Fibroblast of lung (primary cell): ENCODE measurements around the gene PTDSS2. TPM values are rescaled to one million over a fixed set of nuclear protein-coding genes. Genes with fewer than 3 reads are reported as not detected.
"Not testable (repeated sequence)": the region's sequence is repeated elsewhere in the genome, so short reads cannot be mapped to it uniquely, and the experiment has no call there.

ENCODE experiments used
- DNase-seq, 2 donors: peaks; one replicate each; pipeline versions ENCODE4 v3.0.0 to v3.0.0-alpha.2; 2010; ENCODE audit warnings: low read depth in 2 of 2
- H2AFZ ChIP-seq: 2 replicates; pipeline ENCODE4 v1.5.1; 2012; ENCODE audit warnings: low read length, control low read depth, inconsistent platforms
- H3K27ac ChIP-seq: 2 replicates; pipeline ENCODE4 v1.5.1; 2011; ENCODE audit warnings: low read length, control low read depth; ENCODE audit not compliant: insufficient read depth
- H3K27me3 ChIP-seq: 2 replicates; pipeline ENCODE4 v1.5.1; 2011; ENCODE audit warnings: mild to moderate bottlenecking, low read length; ENCODE audit not compliant: control insufficient read depth, insufficient read depth
- H3K36me3 ChIP-seq: 2 replicates; pipeline ENCODE4 v1.5.1; 2011; ENCODE audit warnings: low read length; ENCODE audit not compliant: control insufficient read depth, insufficient read depth
- H3K4me1 ChIP-seq: 2 replicates; pipeline ENCODE4 v1.5.1; 2011; ENCODE audit warnings: low read length; ENCODE audit not compliant: control insufficient read depth, insufficient read depth; ENCODE audit errors: extremely low read depth
- H3K4me2 ChIP-seq: 2 replicates; pipeline ENCODE4 v1.5.1; 2011; ENCODE audit warnings: low read length, control low read depth; ENCODE audit not compliant: insufficient read depth; ENCODE audit errors: extremely low read depth
- H3K4me3 ChIP-seq, 4 experiments: fragments of 200-600 bp in 1 of 4; sonication (generic) in 1 of 4; replicated peaks in 1 of 4; 2 replicates each; pipeline ENCODE4 v1.5.1; 2011 to 2016; ENCODE audit warnings: low read length in 4 of 4, low read depth in 3 of 4, mild to moderate bottlenecking in 3 of 4, control low read depth in 2 of 4, inconsistent platforms in 1 of 4, mixed read lengths in 1 of 4; ENCODE audit not compliant: insufficient read depth in 1 of 4; ENCODE audit errors: control extremely low read depth in 1 of 4
- H3K79me2 ChIP-seq: 2 replicates; pipeline ENCODE4 v1.5.1; 2012; ENCODE audit warnings: mild to moderate bottlenecking, low read length, inconsistent platforms; ENCODE audit not compliant: control insufficient read depth, insufficient read depth
- H3K9ac ChIP-seq: 2 replicates; pipeline ENCODE4 v1.5.1; 2011; ENCODE audit warnings: mild to moderate bottlenecking, low read length, control low read depth; ENCODE audit not compliant: insufficient read depth
- H3K9me3 ChIP-seq: 2 replicates; pipeline ENCODE4 v1.5.1; 2012; ENCODE audit warnings: low read depth, low read length; ENCODE audit not compliant: control insufficient read depth, insufficient read depth
- H4K20me1 ChIP-seq: 2 replicates; pipeline ENCODE4 v1.5.1; 2011; ENCODE audit warnings: low read length; ENCODE audit not compliant: control insufficient read depth, insufficient read depth; ENCODE audit errors: extremely low read depth
- CTCF ChIP-seq, 2 donors: IDR thresholded peaks in 1 of 2; conservative IDR thresholded peaks in 1 of 2; 1 replicate in 1 of 2; 2 replicates in 1 of 2; pipeline ENCODE4 v1.5.1; 2011 to 2012; ENCODE audit warnings: low read length in 2 of 2, control low read depth in 1 of 2, inconsistent platforms in 1 of 2, low read depth in 1 of 2, mild to moderate bottlenecking in 1 of 2
- EZH2 ChIP-seq: IDR thresholded peaks from 2 replicates; pipeline ENCODE4 v1.5.1; 2012; ENCODE audit warnings: low read length, control low read depth, mild to moderate bottlenecking; ENCODE audit errors: missing control alignments
- polyA minus RNA-seq: library from RNA; depleted of rRNA, polyadenylated mRNA; stranded (reverse); fragments of >200 nt; gene quantifications from 2 replicates; pipeline ENCODE4 v1.2.3, GENCODE V29; 2011; ENCODE audit warnings: low replicate concordance
- polyA plus RNA-seq, 2 donors: library from polyadenylated mRNA; depleted of rRNA in 1 of 2; stranded (reverse) in 1 of 2; unstranded in 1 of 2; fragments of >200 nt; gene quantifications; 2 replicates each; pipeline ENCODE4 v1.2.1, GENCODE V29; 2011 to 2012; ENCODE audit warnings: missing spikeins in 1 of 2
- total RNA-seq: library from RNA; depleted of rRNA; stranded (reverse); fragments of >200 nt; gene quantifications from 2 replicates; pipeline ENCODE4 v1.2.1, GENCODE V29; 2014

Gene PTDSS2
- total RNA-seq (31.8 and 36.7 TPM in 2 replicates), polyA plus RNA-seq (17.4 and 18.1 TPM in 2 replicates), polyA minus RNA-seq (57.5 and 90.3 TPM in 2 replicates)
- polyA plus RNA-seq (2012) = 21.6 and 25.9 TPM in 2 replicates

- no peak for TF ChIP-seq CTCF (conservative IDR thresholded peaks at IDR 0.05 in 1 of 2, IDR thresholded peaks at IDR 0.05 in 1 of 2; ENCODE audit: low read depth in 1 of 2, low read length in 2 of 2)
- no peak for TF ChIP-seq EZH2
- Histone ChIP-seq H2AFZ (peak within 1 kb of the TSS; percentile 59), H3K4me3 (peak within 1 kb of the TSS; percentile 78 to 90 (median 86)), H3K36me3 (peaks cover 14% of the 10 kb centered on the region), H3K4me2 (peak within 1 kb of the TSS; percentile 97), H3K4me1 (peaks cover 2% of the 10 kb centered on the region), H3K27me3 (no peaks in the 10 kb centered on the region), H3K79me2 (peaks cover 38% of the 10 kb centered on the region), H3K9me3 (no peaks in the 10 kb centered on the region), H3K9ac (peak within 1 kb of the TSS; percentile 83), H3K27ac (peak within 1 kb of the TSS; percentile 90), H4K20me1 (no peaks in the 10 kb centered on the region)
- DNase-seq = peak; percentile 95 to 96
Measured at GRCh38 chr11:449889-450808, at the start of gene PTDSS2. TSS of gene PTDSS2 (plus strand) at chr11:450279. CDS start at chr11:450456, 177 bp downstream.

- H3K4me1 ChIP-seq, H3K9ac ChIP-seq, H3K79me2 ChIP-seq, H3K27ac ChIP-seq, H3K9me3 ChIP-seq, H4K20me1 ChIP-seq, H3K4me2 ChIP-seq, H2AFZ ChIP-seq, DNase-seq, H3K27me3 ChIP-seq, H3K36me3 ChIP-seq, H3K4me3 ChIP-seq: not testable (repeated sequence)
Measured at GRCh38 chr11:401196-401595, 48.9 kb upstream of the PTDSS2 start.

DNA sequence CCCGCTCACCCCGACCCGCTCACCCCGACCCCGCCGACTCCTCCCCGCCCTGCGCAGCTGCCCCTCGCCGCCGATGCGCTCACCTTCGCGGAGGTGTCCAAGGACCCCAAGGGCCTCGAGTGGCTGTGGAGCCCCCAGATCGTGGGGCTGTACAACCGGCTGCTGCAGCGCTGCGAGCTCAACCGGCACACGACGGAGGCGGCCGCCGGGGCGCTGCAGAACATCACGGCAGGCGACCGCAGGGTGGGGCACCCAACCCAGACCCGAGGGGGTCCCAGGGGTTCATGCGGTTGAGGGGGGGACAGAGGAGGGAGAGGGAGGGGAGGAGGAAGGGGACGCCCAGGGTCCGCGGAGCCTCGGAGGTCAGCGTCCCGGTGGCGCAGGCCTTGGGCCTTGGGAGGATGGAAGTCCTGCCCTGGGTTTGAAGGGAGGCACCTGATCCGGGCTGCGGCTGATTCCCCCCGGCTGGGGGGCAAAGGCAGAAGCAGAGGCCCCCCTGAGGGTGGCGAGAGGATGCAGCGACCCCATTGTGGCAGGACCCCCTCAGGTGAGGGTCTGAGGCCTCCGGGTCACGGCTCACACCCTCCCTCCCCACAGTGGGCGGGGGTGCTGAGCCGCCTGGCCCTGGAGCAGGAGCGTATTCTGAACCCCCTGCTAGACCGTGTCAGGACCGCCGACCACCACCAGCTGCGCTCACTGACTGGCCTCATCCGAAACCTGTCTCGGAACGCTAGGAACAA lies 46.9 kb upstream of the PTDSS2 start:
- Histone ChIP-seq H2AFZ (no peak overlapping the region), H3K36me3 (no peaks in the 10 kb centered on the region), H3K27ac (no peak overlapping the region), H3K9ac (no peak overlapping the region), H3K4me1 (no peaks in the 10 kb centered on the region), H3K4me3 (no peak overlapping the region), H3K27me3 (no peaks in the 10 kb centered on the region), H4K20me1 (no peaks in the 10 kb centered on the region), H3K4me2 (no peak overlapping the region), H3K9me3 (no peaks in the 10 kb centered on the region), H3K79me2 (no peaks in the 10 kb centered on the region)
- no peak for DNase-seq
- TF ChIP-seq CTCF (conservative IDR thresholded peaks at IDR 0.05 in 1 of 2, IDR thresholded peaks at IDR 0.05 in 1 of 2; ENCODE audit: low read depth in 1 of 2, low read length in 2 of 2) (no peak), EZH2 (no peak)
